ENCODE measurements around the gene MRAP. TPM values are rescaled to one million over a fixed set of nuclear protein-coding genes. Genes with fewer than 3 reads are reported as not detected.
A peak's percentile ranks its signal among the peaks of the same experiment; 100 is the strongest.

MRAP gene
- polyA plus RNA-seq, 3 donors = not detected

DNA sequence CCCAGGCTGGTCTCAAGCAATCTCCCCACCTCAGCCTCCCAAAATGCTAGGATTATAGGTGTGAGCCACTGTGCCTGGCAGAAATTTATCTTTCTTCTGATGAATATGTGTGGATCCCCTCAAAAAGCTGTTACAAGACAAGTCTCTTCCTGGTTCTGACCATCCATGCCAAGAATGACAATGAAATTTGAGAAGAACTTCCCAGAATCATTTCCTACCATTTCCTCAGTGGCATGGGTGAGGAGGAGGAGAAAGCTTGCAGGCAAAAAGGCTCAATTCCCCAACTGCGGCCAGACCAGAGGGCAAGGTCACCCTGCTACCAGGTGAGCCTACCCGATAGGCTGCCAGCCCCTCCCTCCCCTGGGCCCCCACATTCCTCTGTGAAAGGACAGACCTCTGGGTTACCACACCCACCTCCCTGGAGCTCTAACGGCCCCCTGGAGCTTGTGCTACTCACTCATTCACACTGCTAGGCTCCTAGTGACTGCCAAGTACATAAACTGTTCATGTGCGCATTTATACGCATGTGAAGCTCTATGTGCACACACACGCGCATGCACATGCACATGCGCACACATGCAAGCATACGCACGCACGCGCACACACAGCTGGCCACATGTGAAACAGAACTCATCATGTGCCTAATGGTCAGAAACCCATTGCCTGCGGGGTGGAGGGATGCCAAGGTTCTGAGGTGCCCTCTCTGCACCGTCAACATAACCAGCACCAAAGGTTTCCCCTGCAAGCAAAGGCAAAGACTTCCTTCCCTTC, 17.0 kb downstream of the MRAP start:
- intact Hi-C loops (cut with micrococcal nuclease) = no loop called here
- H3K27ac Mint-ChIP-seq = peak overlapping the region in 1 of 7 donors; percentile 40
- Histone ChIP-seq H2AFZ (ENCODE audit: insufficient read depth, low read depth, low read length, poor library complexity, severe bottlenecking) (no peak overlapping the region), H3K4me1 (ENCODE audit: control insufficient read depth in 1 of 2, insufficient read depth in 2 of 2, low read length in 2 of 2) (no peaks in the 10 kb centered on the region), H3K4me3 (replicated peaks in 1 of 3; ENCODE audit: low read depth in 2 of 3, low read length in 3 of 3) (no peak overlapping the region), H3K79me2 (ENCODE audit: insufficient read depth, low read length) (no peaks in the 10 kb centered on the region), H3K36me3 (replicated peaks in 1 of 2; ENCODE audit: control insufficient read depth in 1 of 2, insufficient read depth in 2 of 2, low read length in 2 of 2) (peaks cover 67 to 88% of the 10 kb centered on the region in 2 donors), H4K20me1 (ENCODE audit: insufficient read depth, low read length) (no peaks in the 10 kb centered on the region), H3K4me2 (replicated peaks; ENCODE audit: extremely low read depth, low read length, poor library complexity, severe bottlenecking) (no peak overlapping the region), H3K9me3 (replicated peaks in 1 of 2; ENCODE audit: control insufficient read depth in 1 of 2, insufficient read depth in 1 of 2, low read length in 2 of 2) (no peaks in the 10 kb centered on the region), H3K27ac (ENCODE audit: low read depth in 1 of 2, low read length in 2 of 2) (no peak overlapping the region), H3K27me3 (ENCODE audit: control insufficient read depth in 2 of 2, insufficient read depth in 2 of 2, low read length in 2 of 2) (no peaks in the 10 kb centered on the region), H3K9ac (ENCODE audit: insufficient read depth, low read length, poor library complexity, severe bottlenecking) (no peak overlapping the region)
- 98% methylated on average over 14 of the region's 14 CpGs for WGBS (ENCODE audit: insufficient coverage)
- peaks cover 0 to 2% (median 0%) of the 10 kb centered on the region in 3 donors for H3K27me3 Mint-ChIP-seq (ENCODE audit: low read depth in 3 of 3)
- H3K4me1 Mint-ChIP-seq = no peaks in the 10 kb centered on the region
- no peak overlapping the region for H3K4me3 Mint-ChIP-seq
- TF ChIP-seq, protein P1, sequence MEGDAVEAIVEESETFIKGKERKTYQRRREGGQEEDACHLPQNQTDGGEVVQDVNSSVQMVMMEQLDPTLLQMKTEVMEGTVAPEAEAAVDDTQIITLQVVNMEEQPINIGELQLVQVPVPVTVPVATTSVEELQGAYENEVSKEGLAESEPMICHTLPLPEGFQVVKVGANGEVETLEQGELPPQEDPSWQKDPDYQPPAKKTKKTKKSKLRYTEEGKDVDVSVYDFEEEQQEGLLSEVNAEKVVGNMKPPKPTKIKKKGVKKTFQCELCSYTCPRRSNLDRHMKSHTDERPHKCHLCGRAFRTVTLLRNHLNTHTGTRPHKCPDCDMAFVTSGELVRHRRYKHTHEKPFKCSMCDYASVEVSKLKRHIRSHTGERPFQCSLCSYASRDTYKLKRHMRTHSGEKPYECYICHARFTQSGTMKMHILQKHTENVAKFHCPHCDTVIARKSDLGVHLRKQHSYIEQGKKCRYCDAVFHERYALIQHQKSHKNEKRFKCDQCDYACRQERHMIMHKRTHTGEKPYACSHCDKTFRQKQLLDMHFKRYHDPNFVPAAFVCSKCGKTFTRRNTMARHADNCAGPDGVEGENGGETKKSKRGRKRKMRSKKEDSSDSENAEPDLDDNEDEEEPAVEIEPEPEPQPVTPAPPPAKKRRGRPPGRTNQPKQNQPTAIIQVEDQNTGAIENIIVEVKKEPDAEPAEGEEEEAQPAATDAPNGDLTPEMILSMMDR (IDR thresholded peaks at IDR 0.05) = no peak
- H3K9me3 Mint-ChIP-seq = peaks cover 0 to 2% (median 0%) of the 10 kb centered on the region in 7 donors
- H3K36me3 Mint-ChIP-seq = peaks cover 76 to 81% of the 10 kb centered on the region in 2 donors
- DNase-seq = no peak

DNA sequence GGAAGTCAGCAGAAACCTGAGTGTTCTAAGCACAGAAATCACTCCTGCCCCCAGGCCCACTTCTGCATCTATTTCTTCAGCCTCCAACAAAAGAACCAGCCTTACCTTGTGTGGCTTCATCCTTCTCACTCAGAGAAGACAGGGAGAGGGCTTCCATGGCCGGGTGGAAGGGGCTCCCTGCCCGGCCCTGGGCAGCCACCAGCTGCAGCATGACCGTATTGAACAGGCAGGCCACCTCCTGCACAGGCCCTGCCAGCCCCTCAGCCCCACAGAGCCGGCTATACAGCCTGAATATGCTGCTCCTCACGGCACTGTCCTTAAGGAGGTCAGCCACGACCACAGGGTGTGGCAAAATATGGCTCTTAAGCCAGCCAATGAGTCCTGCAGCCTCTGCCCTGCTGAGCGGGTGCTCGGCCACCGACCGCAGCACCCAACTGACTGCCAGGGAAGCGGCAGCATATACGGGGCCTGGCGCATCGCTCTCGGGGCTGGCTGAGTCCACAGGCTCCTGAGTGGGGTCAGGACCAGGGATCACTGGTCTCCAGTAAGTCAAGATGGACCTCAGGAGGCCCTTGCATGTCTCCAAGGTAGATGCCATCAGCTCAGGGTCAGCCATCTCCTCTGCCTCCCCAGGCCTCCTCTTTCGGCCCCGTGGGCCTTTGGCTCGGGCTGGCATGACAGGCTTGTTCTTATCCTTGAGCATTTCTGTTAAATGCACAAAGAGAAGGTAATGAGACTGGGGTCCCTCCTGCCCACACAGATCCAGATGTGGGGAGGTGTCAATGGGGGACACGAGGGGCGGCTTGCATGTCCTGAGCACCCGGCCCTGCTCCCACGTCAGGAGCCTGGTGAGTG, 17.9 kb downstream of the MRAP start:
- Histone ChIP-seq H3K27ac (ENCODE audit: low read depth in 1 of 2, low read length in 2 of 2) (no peak overlapping the region), H3K79me2 (ENCODE audit: insufficient read depth, low read length) (no peaks in the 10 kb centered on the region), H3K27me3 (ENCODE audit: control insufficient read depth in 2 of 2, insufficient read depth in 2 of 2, low read length in 2 of 2) (no peaks in the 10 kb centered on the region), H3K9ac (ENCODE audit: insufficient read depth, low read length, poor library complexity, severe bottlenecking) (no peak overlapping the region), H3K4me1 (ENCODE audit: control insufficient read depth in 1 of 2, insufficient read depth in 2 of 2, low read length in 2 of 2) (no peaks in the 10 kb centered on the region), H2AFZ (ENCODE audit: insufficient read depth, low read depth, low read length, poor library complexity, severe bottlenecking) (no peak overlapping the region), H3K36me3 (replicated peaks in 1 of 2; ENCODE audit: control insufficient read depth in 1 of 2, insufficient read depth in 2 of 2, low read length in 2 of 2) (peaks cover 73 to 91% of the 10 kb centered on the region in 2 donors), H4K20me1 (ENCODE audit: insufficient read depth, low read length) (no peaks in the 10 kb centered on the region), H3K4me2 (replicated peaks; ENCODE audit: extremely low read depth, low read length, poor library complexity, severe bottlenecking) (no peak overlapping the region), H3K9me3 (replicated peaks in 1 of 2; ENCODE audit: control insufficient read depth in 1 of 2, insufficient read depth in 1 of 2, low read length in 2 of 2) (no peaks in the 10 kb centered on the region), H3K4me3 (replicated peaks in 1 of 3; ENCODE audit: low read depth in 2 of 3, low read length in 3 of 3) (no peak overlapping the region)
- TF ChIP-seq, protein P1 (IDR thresholded peaks at IDR 0.05) = no peak
- H3K36me3 Mint-ChIP-seq = peaks cover 74 to 87% of the 10 kb centered on the region in 2 donors
- peaks cover 0 to 2% (median 0%) of the 10 kb centered on the region in 3 donors for H3K27me3 Mint-ChIP-seq (ENCODE audit: low read depth in 3 of 3)
- no peak overlapping the region for H3K27ac Mint-ChIP-seq
- intact Hi-C loops (cut with micrococcal nuclease) = no loop called here
- H3K4me3 Mint-ChIP-seq = no peak overlapping the region
- H3K4me1 Mint-ChIP-seq = no peaks in the 10 kb centered on the region
- DNase-seq = no peak
- WGBS (ENCODE audit: insufficient coverage) = over 99% methylated on average over 20 of the region's 22 CpGs
- H3K9me3 Mint-ChIP-seq = peaks cover 0 to 2% (median 0%) of the 10 kb centered on the region in 7 donors

Measured in CD14-positive monocyte (primary cell).